ENCODE measurements around the gene RASSF10. TPM values are rescaled to one million over a fixed set of nuclear protein-coding genes. Genes with fewer than 3 reads are reported as not detected.

Gene RASSF10
- total RNA-seq, 4 donors from 2014 or later, result 0.60 TPM; not detected in 3

DNA sequence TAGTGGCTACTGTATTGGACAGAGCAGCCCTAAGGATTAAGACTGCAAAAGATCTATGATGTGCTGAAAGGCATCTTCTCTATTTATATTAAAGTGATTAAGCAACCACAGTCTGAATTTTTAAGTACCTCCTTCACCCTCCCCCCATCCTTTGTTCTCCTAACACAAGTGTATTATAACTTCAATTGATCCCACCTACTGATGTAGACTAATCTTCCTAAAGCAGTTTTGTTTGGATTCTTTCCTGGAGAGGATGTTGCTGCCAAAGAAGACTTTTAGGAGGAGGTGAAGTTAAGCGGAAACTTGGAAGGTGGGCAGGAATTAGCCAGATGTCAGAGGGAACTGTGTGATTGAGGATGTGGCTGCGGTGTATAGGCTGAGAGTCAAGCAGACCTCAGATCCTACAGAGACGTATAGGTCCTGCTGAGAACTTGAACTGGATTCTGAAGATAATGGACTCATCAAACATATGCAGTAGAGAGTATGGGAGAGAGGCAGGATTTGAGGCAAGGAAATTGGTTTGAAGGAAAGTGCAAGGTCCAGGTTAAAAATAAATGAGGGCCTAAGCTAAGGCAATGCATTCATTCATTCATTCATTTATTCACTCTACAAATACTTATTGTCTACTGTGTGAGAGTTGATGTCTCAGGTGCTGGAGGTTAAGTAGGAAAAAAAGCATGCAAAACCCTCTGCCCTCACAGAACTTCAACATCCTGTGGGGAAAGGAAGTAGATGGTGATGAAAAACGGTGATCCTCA, 5.2 kb upstream of the RASSF10 start:
- H3K27me3 ChIP-seq, result peaks cover 0 to 31% of the 10 kb centered on the region in 2 donors

DNA sequence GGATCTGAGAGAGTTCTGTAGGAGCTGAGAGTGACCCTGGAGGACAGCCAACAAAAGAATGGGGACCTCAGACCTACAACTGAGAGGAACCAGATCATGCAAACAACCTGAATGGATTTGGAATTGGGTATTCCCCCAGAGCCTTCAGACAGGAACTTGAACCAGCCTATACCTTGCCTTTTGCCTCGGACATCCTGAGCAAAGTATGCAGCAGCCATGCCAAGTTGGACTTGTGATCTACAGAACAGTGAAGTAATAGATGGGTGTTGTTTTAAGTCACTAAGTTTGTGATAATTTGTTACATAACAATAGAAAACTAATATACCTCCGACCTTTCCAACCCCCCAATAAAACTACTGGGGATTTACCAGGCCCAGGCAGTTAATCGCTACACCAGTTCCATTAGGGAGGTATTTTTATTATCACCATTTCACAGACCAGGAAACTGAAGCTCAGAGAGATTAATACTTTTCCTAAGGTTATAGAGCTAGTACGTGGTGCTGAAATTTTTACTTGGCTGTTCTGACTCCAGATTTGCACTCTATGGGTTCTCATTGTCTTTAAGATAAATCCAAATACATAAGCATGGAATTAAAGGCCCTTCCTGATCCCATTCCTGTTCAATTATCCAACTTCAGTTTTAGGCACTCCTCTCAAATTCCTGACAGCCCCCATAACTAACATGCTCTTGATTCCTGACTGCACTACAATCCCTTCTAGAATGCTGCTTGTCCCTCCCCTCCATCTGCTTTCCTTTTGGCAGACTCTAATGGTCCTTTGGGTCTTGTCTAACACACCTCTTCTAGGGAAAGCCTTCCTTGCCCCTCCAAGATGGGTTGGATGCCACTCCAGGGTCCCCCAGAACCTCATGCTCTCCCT, 1.7 kb upstream of the RASSF10 start:
- Histone ChIP-seq H3K9me3 (no peaks in the 10 kb centered on the region), H3K36me3 (no peaks in the 10 kb centered on the region), H3K4me1 (peaks cover 0 to 28% (median 18%) of the 10 kb centered on the region in 4 donors), H3K27me3 (peaks cover 0 to 66% of the 10 kb centered on the region in 2 donors), H3K27ac (no peak overlapping the region), H3K4me3 (no peak overlapping the region)
- whole genome bisulfite sequencing, 2 donors, result 83 to 92% methylated on average over 4 of the region's 4 CpGs
- no peak for DNase-seq (ENCODE audit: low spot score in 2 of 2)
- TF ChIP-seq POLR2A (IDR thresholded peaks at IDR 0.05) (no peak), CTCF (IDR thresholded peaks at IDR 0.05) (no peak), EP300 (IDR thresholded peaks at IDR 0.05) (no peak)

More for the DNA sequence above, 5.2 kb upstream of the RASSF10 start:
- WGBS, 2 donors, result 68 to 72% methylated on average over 4 of the region's 4 CpGs
- TF ChIP-seq EP300 (IDR thresholded peaks at IDR 0.05), result no peak
- no peak for TF ChIP-seq CTCF (IDR thresholded peaks at IDR 0.05)
- no peak for TF ChIP-seq POLR2A (IDR thresholded peaks at IDR 0.05)
- Histone ChIP-seq H3K4me3 (no peak overlapping the region), H3K27ac (no peak overlapping the region), H3K4me1 (peaks cover 0 to 17% (median 1%) of the 10 kb centered on the region in 4 donors), H3K9me3 (no peaks in the 10 kb centered on the region), H3K36me3 (no peaks in the 10 kb centered on the region)
- DNase-seq (ENCODE audit: low spot score in 2 of 2), result no peak

DNA sequence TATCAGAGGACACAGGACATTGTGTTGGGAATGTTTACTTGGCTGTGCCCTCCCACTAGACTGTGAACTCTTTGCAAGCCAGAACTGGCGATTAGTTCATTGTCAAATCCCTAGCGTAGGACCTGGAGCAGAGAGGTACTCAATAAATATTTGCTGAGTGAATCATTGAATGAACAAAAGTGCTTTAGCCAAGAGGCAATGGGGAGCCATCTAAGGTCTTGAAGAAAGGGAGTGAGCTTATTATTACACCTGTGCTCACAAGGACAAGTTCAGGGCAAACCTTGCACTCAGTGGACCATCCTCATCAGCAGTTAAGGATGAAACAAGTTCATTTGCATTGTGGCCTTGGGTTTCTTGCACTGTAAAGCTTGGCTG, 1.1 kb upstream of the RASSF10 start:
- TF ChIP-seq POLR2A (IDR thresholded peaks at IDR 0.05) (no peak), CTCF (IDR thresholded peaks at IDR 0.05) (no peak), EP300 (IDR thresholded peaks at IDR 0.05) (no peak)
- 78 to 94% methylated on average over 2 of the region's 2 CpGs for WGBS, 2 donors
- Histone ChIP-seq H3K4me1 (peaks cover 0 to 32% (median 18%) of the 10 kb centered on the region in 4 donors), H3K9me3 (no peaks in the 10 kb centered on the region), H3K4me3 (no peak overlapping the region), H3K27me3 (peaks cover 0 to 72% of the 10 kb centered on the region in 2 donors), H3K27ac (no peak overlapping the region), H3K36me3 (no peaks in the 10 kb centered on the region)
- DNase-seq (ENCODE audit: low spot score in 2 of 2), result no peak

- no peak for TF ChIP-seq EP300 (IDR thresholded peaks at IDR 0.05)
- Histone ChIP-seq H3K4me3 (peak overlapping the region in 2 of 4 donors; percentile 22 to 48), H3K36me3 (no peaks in the 10 kb centered on the region), H3K9me3 (no peaks in the 10 kb centered on the region), H3K27me3 (peaks cover 0 to 87% of the 10 kb centered on the region in 2 donors), H3K4me1 (peaks cover 0 to 34% (median 18%) of the 10 kb centered on the region in 4 donors), H3K27ac (no peak overlapping the region)
- no peak for DNase-seq (ENCODE audit: low spot score in 2 of 2)
- 2% methylated on average over 24 to 48 of the region's 48 CpGs for WGBS, 2 donors
These were observed 382 bp downstream of the RASSF10 start for GRCh38 chr11:13009476-13009920.

- Histone ChIP-seq H3K27ac (no peak overlapping the region), H3K27me3 (peaks cover 0 to 87% of the 10 kb centered on the region in 2 donors), H3K36me3 (no peaks in the 10 kb centered on the region), H3K9me3 (no peaks in the 10 kb centered on the region), H3K4me1 (peaks cover 0 to 34% (median 18%) of the 10 kb centered on the region in 4 donors), H3K4me3 (peak overlapping the region in 2 of 4 donors; percentile 22 to 48)
- 2 to 4% methylated on average over 45 to 83 of the region's 94 CpGs for WGBS, 2 donors
- DNase-seq (ENCODE audit: low spot score in 2 of 2), result no peak
- TF ChIP-seq CTCF (IDR thresholded peaks at IDR 0.05) (no peak), POLR2A (IDR thresholded peaks at IDR 0.05) (no peak), EP300 (IDR thresholded peaks at IDR 0.05) (no peak)
These were observed 1.0 kb downstream of the RASSF10 start for GRCh38 chr11:13009921-13010748.
